ENCODE data around the gene RHOF.

RHOF gene

DNA sequence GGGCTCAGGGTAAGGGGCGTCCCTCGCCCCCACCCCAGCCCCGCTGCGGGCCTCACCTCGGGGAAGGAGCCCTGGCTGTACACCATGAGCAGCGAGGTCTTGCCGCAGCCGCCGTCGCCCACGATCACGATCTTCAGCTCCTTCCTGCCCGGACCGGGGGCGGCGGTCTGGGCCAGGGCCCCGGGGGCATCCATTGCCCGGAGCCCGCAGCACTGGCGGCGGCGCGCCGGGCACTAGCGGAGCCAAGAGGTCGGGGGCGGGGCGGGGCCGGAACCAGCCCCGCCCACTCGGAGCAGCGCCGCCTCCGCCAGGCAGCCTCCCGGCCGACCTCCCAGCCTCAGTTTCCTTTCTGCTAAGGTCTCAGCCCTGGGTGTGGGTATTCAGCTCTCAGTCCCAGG, at the start of gene RHOF:
TSS of gene RHOF (minus strand) at position 249 of the 398 bp plus-strand sequence. CDS start at position 194, 55 bp downstream.
- DNase-seq, result no peak
- H3K27ac ChIP-seq, result peak within 1 kb of the TSS; percentile 100
- no peaks in the 10 kb centered on the region for H3K27me3 ChIP-seq
- peaks cover 0 to 55% (median 50%) of the 10 kb centered on the region in 4 donors for H3K4me1 ChIP-seq
- TF ChIP-seq CTCF (IDR thresholded peaks at IDR 0.05), result no peak
- intact Hi-C loops (cut with DNase I; ENCODE audit: low total_unique reads), result loop anchor here (5.0 kb wide), 2 partner anchors 94 to 96 kb away; partner anchors contain the start of gene PSMD9
- H3K4me3 ChIP-seq, result peak within 1 kb of the TSS; percentile 43 to 56
- peaks cover 0 to 18% (median 4%) of the 10 kb centered on the region in 3 donors for H3K36me3 ChIP-seq
- no peaks in the 10 kb centered on the region for H3K9me3 ChIP-seq

GRCh38 chr12:121839993-121840761, 46.7 kb upstream of the RHOF start:
- H3K4me3 ChIP-seq, result peak overlapping the region; percentile 57 to 66
- intact Hi-C loops (cut with DNase I; ENCODE audit: low total_unique reads), result no loop called here
- peaks cover 0 to 13% (median 7%) of the 10 kb centered on the region in 4 donors for H3K4me1 ChIP-seq
- H3K9me3 ChIP-seq, result no peaks in the 10 kb centered on the region
- TF ChIP-seq CTCF (IDR thresholded peaks at IDR 0.05), result no peak
- H3K36me3 ChIP-seq, result no peaks in the 10 kb centered on the region
- H3K27me3 ChIP-seq, result no peaks in the 10 kb centered on the region
- H3K27ac ChIP-seq, result peak overlapping the region; percentile 66 to 69
- no peak for DNase-seq

- Histone ChIP-seq H3K4me1 (peaks cover 0 to 13% (median 7%) of the 10 kb centered on the region in 4 donors), H3K4me3 (peak overlapping the region; percentile 57 to 66), H3K9me3 (no peaks in the 10 kb centered on the region), H3K36me3 (no peaks in the 10 kb centered on the region), H3K27ac (peak overlapping the region; percentile 66 to 69), H3K27me3 (no peaks in the 10 kb centered on the region)
- intact Hi-C loops (cut with DNase I; ENCODE audit: low total_unique reads), result no loop called here
- TF ChIP-seq CTCF (IDR thresholded peaks at IDR 0.05), result peak; percentile 45 to 65
- DNase-seq, result peak; percentile 100
Measured at GRCh38 chr12:121839106-121839992, 45.9 kb upstream of the RHOF start.

GRCh38 chr12:121838126-121838525, 44.6 kb upstream of the RHOF start:
- DNase-seq, result no peak
- H3K27ac ChIP-seq, result no peak overlapping the region
- no peaks in the 10 kb centered on the region for H3K9me3 ChIP-seq
- H3K4me1 ChIP-seq, result peaks cover 0 to 13% (median 7%) of the 10 kb centered on the region in 4 donors
- no peak overlapping the region for H3K4me3 ChIP-seq
- H3K36me3 ChIP-seq, result no peaks in the 10 kb centered on the region
- intact Hi-C loops (cut with DNase I; ENCODE audit: low total_unique reads), result no loop called here
- no peak for TF ChIP-seq CTCF (IDR thresholded peaks at IDR 0.05)
- H3K27me3 ChIP-seq, result no peaks in the 10 kb centered on the region

DNA sequence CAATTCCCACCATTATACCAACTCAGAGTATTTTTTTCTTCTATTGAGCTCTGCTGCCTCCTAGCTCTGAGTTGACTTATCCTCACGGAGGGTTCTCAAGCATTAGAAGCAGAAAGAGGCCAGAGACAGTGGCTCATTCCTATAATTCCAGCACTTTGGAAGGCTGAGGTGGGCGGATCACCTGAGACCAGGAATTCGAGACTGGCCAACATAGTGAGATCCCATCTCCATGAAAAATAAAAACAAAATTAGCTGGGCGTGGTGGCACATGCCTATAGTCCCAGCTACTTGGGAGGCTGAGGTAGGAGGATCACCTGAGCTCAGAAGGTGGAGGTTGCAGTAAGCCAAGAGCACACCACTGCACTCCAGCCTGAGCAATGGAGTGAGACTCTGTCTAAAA, 44.2 kb upstream of the RHOF start:
- intact Hi-C loops (cut with DNase I; ENCODE audit: low total_unique reads), result no loop called here

More for the DNA sequence above, 44.2 kb upstream of the RHOF start:
- Histone ChIP-seq H3K27ac (no peak overlapping the region), H3K4me1 (peaks cover 0 to 13% (median 7%) of the 10 kb centered on the region in 4 donors), H3K36me3 (peaks cover 0 to under 1% (median 0%) of the 10 kb centered on the region in 3 donors), H3K27me3 (no peaks in the 10 kb centered on the region), H3K4me3 (no peak overlapping the region), H3K9me3 (no peaks in the 10 kb centered on the region)
- DNase-seq, result no peak
- no peak for TF ChIP-seq CTCF (IDR thresholded peaks at IDR 0.05)

Measured in tibial artery (tissue), 4 donors.